Measurements from ENCODE around the gene BCAS3. TPM values are rescaled to one million over a fixed set of nuclear protein-coding genes. Genes with fewer than 3 reads are reported as not detected.
A peak's percentile ranks its signal among the peaks of the same experiment; 100 is the strongest.

Gene BCAS3
- total and polyA plus RNA-seq, 12 donors: 6.1 to 21.8 (median 17.2) TPM

DNA sequence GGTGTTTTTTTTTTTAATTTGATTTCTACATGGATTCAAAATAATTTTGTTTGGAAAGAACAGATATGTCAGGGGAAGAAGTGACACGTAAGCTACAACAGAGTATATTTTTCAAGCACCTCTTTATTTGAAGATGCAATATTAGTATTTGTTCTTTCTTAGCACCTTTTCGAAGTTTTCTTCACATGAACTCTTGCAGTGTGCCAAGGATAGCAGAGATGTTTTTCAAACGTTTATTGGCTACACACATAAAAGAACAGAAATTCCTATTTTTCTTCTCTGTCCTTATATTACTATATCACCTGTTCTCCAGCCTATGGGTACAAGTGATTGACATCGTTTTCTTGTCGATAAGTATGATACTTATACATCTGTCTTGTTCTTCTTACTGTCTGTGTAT is 529.3 kb downstream of the BCAS3 start:
- Histone ChIP-seq H3K36me3 (no peaks in the 10 kb centered on the region), H3K27ac (no peak overlapping the region), H3K27me3 (no peaks in the 10 kb centered on the region), H3K4me1 (peaks cover 0 to 31% (median 17%) of the 10 kb centered on the region in 9 donors), H3K4me3 (no peak overlapping the region), H3K9me3 (no peaks in the 10 kb centered on the region)
- no peak for ATAC-seq
- TF ChIP-seq CTCF (IDR thresholded peaks at IDR 0.05): no peak
- intact Hi-C loops (cut with DNase I): loop anchor here in 3 of 10 donors (5.0 to 10.0 kb wide), 5 partner anchors 40 to 205 kb away; no protein-coding TSS in a partner anchor
- 94 to 97% methylated on average over 5 of the region's 5 CpGs for WGBS, 2 donors
- DNase-seq: no peak

- 38 to 57% methylated on average over 6 of the region's 6 CpGs for WGBS, 2 donors
- Histone ChIP-seq H3K4me3 (peak overlapping the region in 5 of 10 donors; percentile 5 to 19 (median 10)), H3K27ac (peak overlapping the region; percentile 37 to 79 (median 62)), H3K36me3 (no peaks in the 10 kb centered on the region), H3K4me1 (peaks cover 0 to 31% (median 17%) of the 10 kb centered on the region in 9 donors), H3K27me3 (no peaks in the 10 kb centered on the region), H3K9me3 (no peaks in the 10 kb centered on the region)
- DNase-seq (no peak), ATAC-seq (peak in 7 of 8 donors; percentile 45 to 81 (median 59))
- intact Hi-C loops (cut with DNase I): loop anchor here in 3 of 10 donors (5.0 to 10.0 kb wide), 5 partner anchors 39 to 206 kb away; no protein-coding TSS in a partner anchor
- no peak for TF ChIP-seq CTCF (IDR thresholded peaks at IDR 0.05)
Measured at GRCh38 chr17:61208301-61209105, 530.9 kb downstream of the BCAS3 start.

DNA sequence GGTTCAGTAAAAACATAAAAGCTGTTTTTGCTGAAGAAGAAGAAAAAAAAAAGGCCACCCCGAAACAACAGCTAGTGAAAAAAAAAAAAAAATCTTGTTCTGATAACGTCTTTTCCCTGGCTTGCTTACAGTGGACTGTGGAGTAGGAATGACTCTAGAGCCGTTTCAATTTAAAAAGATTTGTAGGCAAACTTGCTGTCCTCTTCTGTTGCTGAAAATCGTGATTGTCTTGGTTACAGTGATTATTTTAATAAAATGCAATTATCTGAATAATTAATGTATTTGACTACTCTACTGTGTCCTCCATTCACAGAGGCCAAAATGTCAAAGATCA is 531.4 kb downstream of the BCAS3 start:
- DNase-seq: no peak
- Histone ChIP-seq H3K4me1 (peaks cover 0 to 31% (median 17%) of the 10 kb centered on the region in 9 donors), H3K36me3 (no peaks in the 10 kb centered on the region), H3K4me3 (peak overlapping the region in 4 of 10 donors; percentile 5 to 19 (median 12)), H3K27ac (peak overlapping the region; percentile 4 to 79 (median 62)), H3K9me3 (no peaks in the 10 kb centered on the region), H3K27me3 (no peaks in the 10 kb centered on the region)
- WGBS, 2 donors: 39 to 53% methylated on average over 4 of the region's 4 CpGs
- intact Hi-C loops (cut with DNase I): loop anchor here in 3 of 10 donors (5.0 to 10.0 kb wide), 5 partner anchors 38 to 207 kb away; no protein-coding TSS in a partner anchor
- peak in 6 of 8 donors; percentile 44 to 63 (median 48) for ATAC-seq
- TF ChIP-seq CTCF (IDR thresholded peaks at IDR 0.05): no peak

DNA sequence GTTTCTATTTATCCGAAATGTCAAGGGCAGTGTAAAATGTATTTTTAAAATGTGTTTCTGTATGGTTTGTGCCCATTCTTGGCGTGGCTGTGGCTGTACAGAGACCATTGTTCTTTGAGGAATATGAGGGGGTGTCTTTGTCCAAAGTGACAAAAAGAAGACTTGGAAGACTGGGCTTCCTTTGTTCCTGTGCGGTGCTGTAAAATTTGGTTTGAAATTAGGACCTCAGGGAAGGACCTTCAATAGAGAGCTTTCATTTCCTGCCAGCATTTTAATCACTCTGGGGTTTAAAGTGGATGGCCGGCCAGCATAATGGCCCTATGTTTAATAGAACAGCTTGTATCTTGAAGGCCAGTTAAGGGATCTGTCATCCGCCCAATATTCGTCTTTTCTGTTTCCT is 531.9 kb downstream of the BCAS3 start:
- H3K36me3 ChIP-seq: no peaks in the 10 kb centered on the region
- peak overlapping the region in 1 of 10 donors; percentile 8 for H3K4me3 ChIP-seq
- DNase-seq (no peak), ATAC-seq (peak; percentile 24 to 77 (median 59))
- H3K27me3 ChIP-seq: no peaks in the 10 kb centered on the region
- H3K9me3 ChIP-seq: no peaks in the 10 kb centered on the region
- intact Hi-C loops (cut with DNase I): loop anchor here in 3 of 10 donors (5.0 to 10.0 kb wide), 5 partner anchors 38 to 207 kb away; no protein-coding TSS in a partner anchor
- no peak for TF ChIP-seq CTCF (IDR thresholded peaks at IDR 0.05)
- H3K4me1 ChIP-seq: peaks cover 0 to 31% (median 17%) of the 10 kb centered on the region in 9 donors
- peak overlapping the region; percentile 4 to 79 (median 62) for H3K27ac ChIP-seq
- WGBS, 2 donors: 34 to 49% methylated on average over 6 of the region's 6 CpGs

Measured in heart right ventricle (tissue), 16 donors.